GM23338 (cell line): ENCODE results near the gene DPH7.

Experiments
- CREB1 ChIP-seq: fragments of 250-450 bp; sonication (Bioruptor Pico); IDR thresholded peaks from 2 replicates; pipeline ENCODE4 v1.5.0; 2020; ENCODE audit warnings: low read depth, mild to moderate bottlenecking, moderate library complexity
- CTCF ChIP-seq, 2 experiments: fragments of 200-600 bp in 1 of 2; sonication (generic) in 1 of 2; conservative IDR thresholded peaks; 2 replicates each; pipeline versions ENCODE4 v1.5.1 to v1.6.1; 2016 to 2017; ENCODE audit warnings: antibody characterized with exemption in 2 of 2, low read depth in 2 of 2, mild to moderate bottlenecking in 2 of 2, moderate library complexity in 1 of 2
- ETS1 ChIP-seq: IDR thresholded peaks from 2 replicates; pipeline ENCODE4 v1.6.1; 2016; ENCODE audit warnings: antibody characterized with exemption
- EZH2 ChIP-seq: fragments of 200-600 bp; sonication (generic); IDR thresholded peaks from one replicate; pipeline ENCODE4 v1.8.0; 2017; ENCODE audit warnings: antibody characterized with exemption, mild to moderate bottlenecking, low read depth; ENCODE audit not compliant: unreplicated experiment
- EZH2phosphoT487 ChIP-seq: fragments of 200-600 bp; sonication (generic); IDR thresholded peaks from one replicate; pipeline ENCODE4 v1.8.1; 2018; ENCODE audit warnings: antibody characterized with exemption; ENCODE audit not compliant: unreplicated experiment
- JUNB ChIP-seq: IDR thresholded peaks from one replicate; pipeline ENCODE4 v1.6.1; 2016; ENCODE audit warnings: antibody characterized with exemption; ENCODE audit not compliant: unreplicated experiment
- NANOG ChIP-seq: IDR thresholded peaks from 2 replicates; pipeline ENCODE4 v1.6.1; 2016; ENCODE audit warnings: antibody characterized with exemption, borderline replicate concordance
- POLR2AphosphoS5 ChIP-seq: IDR thresholded peaks from 2 replicates; pipeline ENCODE4 v1.6.1; 2016; ENCODE audit warnings: antibody characterized with exemption, low read depth
- REST ChIP-seq: IDR thresholded peaks from one replicate; pipeline ENCODE4 v1.6.1; 2018; ENCODE audit warnings: antibody characterized with exemption; ENCODE audit not compliant: unreplicated experiment

GRCh38 chr9:137524981-137525317 is 53.8 kb downstream of the DPH7 start:
- TF ChIP-seq CTCF (conservative IDR thresholded peaks at IDR 0.05; ENCODE audit: low read depth in 2 of 2) (no peak), EZH2 (no peak), POLR2AphosphoS5 (no peak), CREB1 (no peak), EZH2phosphoT487 (no peak), REST (no peak), JUNB (no peak), NANOG (no peak), ETS1 (no peak)
